ENCODE measurements around the gene SP4. TPM values are rescaled to one million over a fixed set of nuclear protein-coding genes. Genes with fewer than 3 reads are reported as not detected.

The SP4 gene
- total RNA-seq, 1 experiment from 2014 or later, result 6.1 TPM

DNA sequence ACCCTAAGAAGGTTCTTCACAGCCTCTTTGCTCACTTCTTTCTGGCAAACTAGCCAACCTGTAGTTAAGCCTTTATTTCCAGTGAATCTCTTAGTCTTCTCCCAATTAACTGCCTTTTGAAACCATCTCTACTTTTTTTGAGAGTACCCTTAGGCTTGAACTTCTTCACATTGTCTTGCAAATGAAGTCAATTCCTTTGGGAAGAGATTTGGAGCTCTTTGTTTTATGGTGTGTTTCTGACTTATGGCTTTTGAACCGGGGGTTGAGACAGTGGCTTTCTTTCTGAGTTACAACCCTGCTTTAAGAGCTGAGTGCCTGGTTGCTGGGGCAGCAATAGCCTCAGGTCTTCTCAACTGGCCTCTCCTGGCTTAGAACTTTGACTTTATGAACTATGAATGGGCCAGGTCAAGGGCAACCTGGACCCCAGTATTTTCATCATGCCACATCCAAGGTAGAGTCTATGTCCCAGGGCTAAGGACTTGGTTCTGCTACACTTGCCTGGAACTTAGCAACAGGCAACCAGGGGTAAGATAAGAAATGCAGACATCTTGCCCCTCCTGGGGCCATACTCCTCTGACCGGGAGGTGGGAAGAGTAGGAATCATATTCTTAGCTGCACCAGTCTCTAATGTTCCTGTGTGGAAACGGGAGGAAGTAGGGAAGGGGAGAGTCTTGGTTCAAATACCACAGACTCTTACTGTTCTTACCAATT is 53.0 kb downstream of the SP4 start:
- Histone ChIP-seq H3K9me3 (ENCODE audit: insufficient read depth, low read depth) (no peaks in the 10 kb centered on the region), H3K4me1 (replicated peaks; ENCODE audit: insufficient read depth) (no peaks in the 10 kb centered on the region), H3K9me2 (ENCODE audit: insufficient read depth) (no peaks in the 10 kb centered on the region), H3F3A (ENCODE audit: insufficient read depth, low read depth) (no peaks in the 10 kb centered on the region), H3K4me3 (no peak overlapping the region), H3K4me2 (no peak overlapping the region), H3K79me2 (ENCODE audit: low read depth) (no peaks in the 10 kb centered on the region), H4K20me1 (ENCODE audit: insufficient read depth) (no peaks in the 10 kb centered on the region), H3K27me3 (ENCODE audit: insufficient read depth, low read depth) (no peaks in the 10 kb centered on the region), H2AFZ (no peak overlapping the region), H3K36me3 (ENCODE audit: low read depth) (no peaks in the 10 kb centered on the region), H3K27ac (no peak overlapping the region)
- TF ChIP-seq EZH2 (IDR thresholded peaks at IDR 0.05; ENCODE audit: low read depth), result no peak
- TF ChIP-seq, protein P1, sequence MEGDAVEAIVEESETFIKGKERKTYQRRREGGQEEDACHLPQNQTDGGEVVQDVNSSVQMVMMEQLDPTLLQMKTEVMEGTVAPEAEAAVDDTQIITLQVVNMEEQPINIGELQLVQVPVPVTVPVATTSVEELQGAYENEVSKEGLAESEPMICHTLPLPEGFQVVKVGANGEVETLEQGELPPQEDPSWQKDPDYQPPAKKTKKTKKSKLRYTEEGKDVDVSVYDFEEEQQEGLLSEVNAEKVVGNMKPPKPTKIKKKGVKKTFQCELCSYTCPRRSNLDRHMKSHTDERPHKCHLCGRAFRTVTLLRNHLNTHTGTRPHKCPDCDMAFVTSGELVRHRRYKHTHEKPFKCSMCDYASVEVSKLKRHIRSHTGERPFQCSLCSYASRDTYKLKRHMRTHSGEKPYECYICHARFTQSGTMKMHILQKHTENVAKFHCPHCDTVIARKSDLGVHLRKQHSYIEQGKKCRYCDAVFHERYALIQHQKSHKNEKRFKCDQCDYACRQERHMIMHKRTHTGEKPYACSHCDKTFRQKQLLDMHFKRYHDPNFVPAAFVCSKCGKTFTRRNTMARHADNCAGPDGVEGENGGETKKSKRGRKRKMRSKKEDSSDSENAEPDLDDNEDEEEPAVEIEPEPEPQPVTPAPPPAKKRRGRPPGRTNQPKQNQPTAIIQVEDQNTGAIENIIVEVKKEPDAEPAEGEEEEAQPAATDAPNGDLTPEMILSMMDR (conservative IDR thresholded peaks at IDR 0.05), result no peak
- intact Hi-C loops (cut with micrococcal nuclease; ENCODE audit: unreplicated experiment), result no loop called here
- no TSS peak for BruUV-seq (replicated peaks)
- POLR2A ChIA-PET (ENCODE audit: unreplicated experiment), result interaction anchor here (0.6 kb wide), 1 partner anchor 22 kb away, joined by 51 read pairs; no protein-coding TSS in a partner anchor
- CTCF ChIA-PET, result no interaction called here
- no peak for DNase-seq

DNA sequence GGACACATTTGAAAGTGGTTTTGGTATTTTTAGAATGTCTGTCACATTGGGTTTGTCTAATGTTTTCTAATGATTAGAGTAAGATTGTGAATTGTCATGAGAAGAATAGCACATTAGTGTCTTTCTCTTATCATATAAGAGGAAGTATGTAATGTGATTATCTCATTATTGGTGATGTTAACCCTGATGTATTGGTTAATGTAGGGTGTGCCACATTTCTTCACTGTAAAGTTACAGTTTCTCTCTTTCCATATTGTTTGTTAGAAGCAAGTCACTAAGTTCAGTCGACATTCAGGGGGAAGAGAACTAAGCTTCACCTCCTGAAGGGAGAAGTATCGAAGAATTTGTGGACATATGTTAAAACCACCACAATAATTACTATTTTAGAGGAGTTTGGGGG is 58.6 kb downstream of the SP4 start:
- no peak overlapping the region for H3K4me3 ChIP-seq
- ChIA-PET POLR2A (ENCODE audit: unreplicated experiment) (no interaction called here), CTCF (no interaction called here)
- H3K9me2 ChIP-seq (ENCODE audit: insufficient read depth), result no peaks in the 10 kb centered on the region
- BruUV-seq (replicated peaks), result no TSS peak
- H3F3A ChIP-seq (ENCODE audit: insufficient read depth, low read depth), result no peaks in the 10 kb centered on the region
- H3K4me1 ChIP-seq (replicated peaks; ENCODE audit: insufficient read depth), result no peaks in the 10 kb centered on the region
- H2AFZ ChIP-seq, result no peak overlapping the region
- no peak overlapping the region for H3K27ac ChIP-seq
- no peaks in the 10 kb centered on the region for H3K27me3 ChIP-seq (ENCODE audit: insufficient read depth, low read depth)
- H3K79me2 ChIP-seq (ENCODE audit: low read depth), result no peaks in the 10 kb centered on the region
- no peaks in the 10 kb centered on the region; the same call in 1 of the 2 replicates for H3K9me3 ChIP-seq (ENCODE audit: insufficient read depth, low read depth)
- no peak overlapping the region for H3K4me2 ChIP-seq
- DNase-seq, result no peak
- no peaks in the 10 kb centered on the region for H4K20me1 ChIP-seq (ENCODE audit: insufficient read depth)
- H3K36me3 ChIP-seq (ENCODE audit: low read depth), result no peaks in the 10 kb centered on the region
- intact Hi-C loops (cut with micrococcal nuclease; ENCODE audit: unreplicated experiment), result no loop called here
- TF ChIP-seq EZH2 (IDR thresholded peaks at IDR 0.05; ENCODE audit: low read depth), result no peak
- TF ChIP-seq, protein P1 (conservative IDR thresholded peaks at IDR 0.05), result no peak

GRCh38 chr7:21495731-21496130 is 67.8 kb downstream of the SP4 start:
- intact Hi-C loops (cut with micrococcal nuclease; ENCODE audit: unreplicated experiment), result no loop called here
- Histone ChIP-seq H3K79me2 (ENCODE audit: low read depth) (no peaks in the 10 kb centered on the region), H3K4me3 (no peak overlapping the region), H3K4me1 (replicated peaks; ENCODE audit: insufficient read depth) (no peaks in the 10 kb centered on the region), H2AFZ (no peak overlapping the region), H4K20me1 (ENCODE audit: insufficient read depth) (no peaks in the 10 kb centered on the region), H3K36me3 (ENCODE audit: low read depth) (no peaks in the 10 kb centered on the region), H3K4me2 (no peak overlapping the region), H3K27ac (no peak overlapping the region), H3F3A (ENCODE audit: insufficient read depth, low read depth) (no peaks in the 10 kb centered on the region), H3K27me3 (ENCODE audit: insufficient read depth, low read depth) (no peaks in the 10 kb centered on the region), H3K9me2 (ENCODE audit: insufficient read depth) (no peaks in the 10 kb centered on the region), H3K9me3 (ENCODE audit: insufficient read depth, low read depth) (peaks cover 16% of the 10 kb centered on the region; the same call in 1 of the 2 replicates)
- TF ChIP-seq EZH2 (IDR thresholded peaks at IDR 0.05; ENCODE audit: low read depth), result no peak
- TF ChIP-seq, protein P1 (conservative IDR thresholded peaks at IDR 0.05), result no peak
- CTCF ChIA-PET, result no interaction called here
- no TSS peak for BruUV-seq (replicated peaks)
- POLR2A ChIA-PET (ENCODE audit: unreplicated experiment), result no interaction called here
- DNase-seq, result no peak

Measured in PC-9 (cell line).